Activated T-cell treated with anti-CD3 and anti-CD28 coated beads, Interleukin-2, amount 50 U/mL, for 4 hours (primary cell): ENCODE measurements around the gene SEPTIN8. TPM values are rescaled to one million over a fixed set of nuclear protein-coding genes. Genes with fewer than 3 reads are reported as not detected.

ENCODE experiments used
- ATAC-seq, 2 donors: fragments of 200-7000 bp; cut with Tn5 transposase; one replicate each; pipeline ENCODE4 v1.10.0; 2021
- DNase-seq: peaks from one replicate; pipeline ENCODE4 v3.0.0-alpha.2; 2020
- H3K27me3 Mint-ChIP-seq: one replicate; pipeline ENCODE4 v1.8.0; 2021; ENCODE audit warnings: low read depth, mixed read lengths
- H3K36me3 Mint-ChIP-seq: one replicate; pipeline ENCODE4 v1.8.0; 2022; ENCODE audit warnings: mixed read lengths; ENCODE audit not compliant: insufficient read depth
- H3K4me1 Mint-ChIP-seq: one replicate; pipeline ENCODE4 v1.8.0; 2021; ENCODE audit warnings: low read depth, mixed read lengths
- H3K4me3 Mint-ChIP-seq: one replicate; pipeline ENCODE4 v1.8.0; 2021; ENCODE audit warnings: mild to moderate bottlenecking, moderate library complexity, mixed read lengths
- H3K9me3 Mint-ChIP-seq: one replicate; pipeline ENCODE4 v1.8.0; 2021; ENCODE audit warnings: mixed read lengths
- total RNA-seq, 3 donors: library from RNA; stranded (reverse); gene quantifications; one replicate each; pipeline ENCODE4 v1.2.1, GENCODE V29; 2021

Gene SEPTIN8
- total RNA-seq, 3 donors from 2014 or later = 12.8 to 18.2 (median 13.7) TPM

DNA sequence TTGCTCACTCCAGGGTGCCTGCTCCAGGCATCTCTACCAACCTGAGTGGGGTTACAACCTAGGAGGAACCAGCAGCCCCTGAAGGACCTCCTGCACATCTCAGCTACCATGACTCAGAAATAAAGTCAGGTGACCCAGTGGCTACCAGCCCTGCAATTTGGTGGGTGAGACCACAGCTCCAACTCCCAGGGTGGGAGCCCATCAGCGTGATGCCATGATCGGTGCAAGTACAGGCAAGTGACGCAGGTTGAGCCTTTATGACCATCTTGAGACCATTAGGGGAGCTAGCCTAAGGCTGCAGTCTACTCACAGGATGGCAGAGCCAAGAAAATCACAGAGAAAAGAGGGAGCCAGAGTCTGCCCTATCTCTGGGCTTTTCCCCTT lies 8.6 kb downstream of the SEPTIN8 start:
- no peaks in the 10 kb centered on the region for H3K4me1 Mint-ChIP-seq
- DNase-seq (no peak), ATAC-seq (no peak)
- no peaks in the 10 kb centered on the region for H3K27me3 Mint-ChIP-seq
- no peaks in the 10 kb centered on the region for H3K9me3 Mint-ChIP-seq
- H3K36me3 Mint-ChIP-seq = no peaks in the 10 kb centered on the region
- H3K4me3 Mint-ChIP-seq = no peak overlapping the region

- H3K27me3 Mint-ChIP-seq = no peaks in the 10 kb centered on the region
- H3K4me3 Mint-ChIP-seq = no peak overlapping the region
- DNase-seq (no peak), ATAC-seq (no peak)
- no peaks in the 10 kb centered on the region for H3K9me3 Mint-ChIP-seq
- H3K36me3 Mint-ChIP-seq = no peaks in the 10 kb centered on the region
- H3K4me1 Mint-ChIP-seq = no peaks in the 10 kb centered on the region
These were observed 9.9 kb downstream of the SEPTIN8 start for GRCh38 chr5:132767150-132767549.

DNA sequence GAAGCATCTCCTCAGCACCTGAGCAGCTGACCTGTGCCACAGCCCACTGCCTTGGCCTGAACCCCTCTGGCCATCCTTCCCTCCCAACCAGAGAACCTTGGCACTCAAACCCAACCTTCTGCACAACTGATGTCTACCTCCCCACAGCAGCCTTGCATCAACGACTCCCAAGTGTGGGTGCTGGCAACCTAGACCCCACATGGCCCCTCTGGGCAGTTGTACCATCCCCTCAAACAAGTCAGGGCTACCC lies 10.3 kb downstream of the SEPTIN8 start:
- Mint-ChIP-seq H3K4me1 (no peaks in the 10 kb centered on the region), H3K9me3 (no peaks in the 10 kb centered on the region), H3K4me3 (no peak overlapping the region), H3K27me3 (no peaks in the 10 kb centered on the region), H3K36me3 (no peaks in the 10 kb centered on the region)
- ATAC-seq (no peak), DNase-seq (no peak)

DNA sequence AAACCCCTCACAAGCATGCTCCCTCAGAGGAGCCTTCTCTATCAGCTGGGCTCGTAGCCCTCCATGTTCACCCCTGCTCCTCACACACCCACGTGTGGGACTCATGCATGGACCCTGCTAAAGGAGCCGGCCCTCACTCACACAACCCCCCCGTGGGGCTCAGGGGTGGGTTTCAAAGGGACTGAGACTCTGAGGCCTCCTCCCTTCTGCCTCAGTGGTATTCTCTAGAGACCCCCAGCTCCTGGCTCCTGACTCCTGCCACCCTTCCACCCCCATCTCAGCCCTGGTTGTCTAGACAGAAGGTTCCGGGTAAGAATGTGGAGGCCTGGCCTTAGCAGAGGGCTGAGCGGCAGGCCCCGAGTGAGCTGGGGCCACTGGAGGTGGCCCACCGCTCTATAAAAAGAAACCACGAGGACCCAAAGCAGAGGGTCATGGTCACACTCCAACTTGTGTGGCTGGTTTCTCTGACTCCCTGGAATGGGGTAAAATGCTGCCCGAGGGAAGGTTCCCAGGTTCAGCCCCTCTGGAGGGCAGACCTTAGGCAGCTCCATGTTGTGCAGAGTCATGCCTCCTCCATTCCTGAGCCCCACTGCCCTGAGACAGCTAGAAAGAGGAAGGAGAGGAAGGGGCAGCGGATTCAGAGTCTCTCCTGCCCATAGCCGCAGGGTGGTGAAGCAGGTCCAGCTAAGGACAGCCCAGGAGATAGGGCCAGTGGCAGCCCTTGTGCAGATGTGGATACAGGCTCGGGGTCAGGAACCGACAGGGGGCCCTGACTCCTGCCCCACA lies 10.8 kb downstream of the SEPTIN8 start:
- no peaks in the 10 kb centered on the region for H3K27me3 Mint-ChIP-seq

DNA sequence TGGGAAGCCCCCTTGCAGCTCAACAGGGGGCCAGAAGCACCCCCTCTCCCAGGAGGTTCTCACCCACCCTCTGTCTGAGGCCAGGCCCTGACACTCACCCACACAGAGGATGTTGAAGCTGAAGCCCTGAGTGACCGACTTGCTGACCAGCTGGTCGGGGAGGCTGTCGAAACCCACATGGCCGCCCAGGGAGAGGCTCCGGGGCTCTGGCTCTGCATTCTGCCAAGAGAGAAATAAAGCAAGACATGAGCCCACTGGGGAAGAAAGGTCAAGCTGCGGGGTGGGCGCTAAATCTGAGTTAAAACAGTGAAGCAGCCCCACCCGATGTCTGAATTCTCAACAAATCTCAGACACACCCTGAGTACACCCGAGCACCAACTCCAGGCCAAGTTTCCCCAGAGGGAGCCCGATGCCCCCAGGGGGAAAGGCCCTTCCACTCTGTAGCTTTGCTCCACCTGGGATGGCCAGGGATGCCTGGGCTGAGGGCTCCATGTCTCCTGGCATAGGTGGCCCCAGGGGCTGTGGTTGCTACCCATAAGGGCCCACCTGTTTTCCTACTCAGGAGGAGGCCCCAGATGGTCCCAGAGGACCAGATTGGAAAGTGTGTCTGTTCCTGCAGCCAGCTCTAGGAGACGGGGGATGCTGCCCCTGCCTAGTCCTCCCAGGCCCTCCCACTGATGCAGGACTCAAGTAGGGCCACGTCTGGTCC lies 11.6 kb downstream of the SEPTIN8 start:
- no peak for DNase-seq
- H3K4me1 Mint-ChIP-seq = no peaks in the 10 kb centered on the region
- no peak overlapping the region for H3K4me3 Mint-ChIP-seq
- ATAC-seq = no peak
- H3K9me3 Mint-ChIP-seq = no peaks in the 10 kb centered on the region
- no peaks in the 10 kb centered on the region for H3K36me3 Mint-ChIP-seq
- no peaks in the 10 kb centered on the region for H3K27me3 Mint-ChIP-seq

More for the DNA sequence above, 10.8 kb downstream of the SEPTIN8 start:
- Mint-ChIP-seq H3K4me1 (no peaks in the 10 kb centered on the region), H3K9me3 (no peaks in the 10 kb centered on the region), H3K4me3 (no peak overlapping the region), H3K36me3 (no peaks in the 10 kb centered on the region)
- DNase-seq (no peak), ATAC-seq (no peak)

- no peaks in the 10 kb centered on the region for H3K27me3 Mint-ChIP-seq
- no peak overlapping the region for H3K4me3 Mint-ChIP-seq
- DNase-seq (no peak), ATAC-seq (no peak)
- H3K4me1 Mint-ChIP-seq = no peaks in the 10 kb centered on the region
- no peaks in the 10 kb centered on the region for H3K9me3 Mint-ChIP-seq
- no peaks in the 10 kb centered on the region for H3K36me3 Mint-ChIP-seq
These were observed 12.3 kb downstream of the SEPTIN8 start for GRCh38 chr5:132764671-132765238.

DNA sequence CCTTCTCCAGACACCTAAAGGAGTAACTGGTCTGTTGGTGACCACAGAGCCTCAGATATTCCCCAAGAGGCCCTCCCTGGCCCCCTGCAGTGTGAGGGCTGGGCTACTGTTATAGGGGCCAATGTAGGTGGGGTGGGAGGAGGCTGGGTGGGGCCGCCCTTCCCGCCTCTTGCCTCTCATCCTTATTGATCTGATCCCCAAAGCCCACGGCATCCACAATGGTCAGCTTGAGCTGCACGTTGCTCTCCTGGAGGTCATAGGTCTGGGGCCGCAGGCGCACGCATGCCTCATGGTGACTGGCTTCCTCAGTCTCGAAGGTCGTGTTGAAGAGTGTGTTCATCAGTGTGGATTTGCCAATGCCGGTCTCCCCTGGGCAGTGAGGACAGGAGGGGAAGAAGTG lies 13.0 kb downstream of the SEPTIN8 start:
- H3K36me3 Mint-ChIP-seq = no peaks in the 10 kb centered on the region
- no peak overlapping the region for H3K4me3 Mint-ChIP-seq
- DNase-seq (no peak), ATAC-seq (no peak)
- no peaks in the 10 kb centered on the region for H3K9me3 Mint-ChIP-seq
- H3K4me1 Mint-ChIP-seq = no peaks in the 10 kb centered on the region
- no peaks in the 10 kb centered on the region for H3K27me3 Mint-ChIP-seq

DNA sequence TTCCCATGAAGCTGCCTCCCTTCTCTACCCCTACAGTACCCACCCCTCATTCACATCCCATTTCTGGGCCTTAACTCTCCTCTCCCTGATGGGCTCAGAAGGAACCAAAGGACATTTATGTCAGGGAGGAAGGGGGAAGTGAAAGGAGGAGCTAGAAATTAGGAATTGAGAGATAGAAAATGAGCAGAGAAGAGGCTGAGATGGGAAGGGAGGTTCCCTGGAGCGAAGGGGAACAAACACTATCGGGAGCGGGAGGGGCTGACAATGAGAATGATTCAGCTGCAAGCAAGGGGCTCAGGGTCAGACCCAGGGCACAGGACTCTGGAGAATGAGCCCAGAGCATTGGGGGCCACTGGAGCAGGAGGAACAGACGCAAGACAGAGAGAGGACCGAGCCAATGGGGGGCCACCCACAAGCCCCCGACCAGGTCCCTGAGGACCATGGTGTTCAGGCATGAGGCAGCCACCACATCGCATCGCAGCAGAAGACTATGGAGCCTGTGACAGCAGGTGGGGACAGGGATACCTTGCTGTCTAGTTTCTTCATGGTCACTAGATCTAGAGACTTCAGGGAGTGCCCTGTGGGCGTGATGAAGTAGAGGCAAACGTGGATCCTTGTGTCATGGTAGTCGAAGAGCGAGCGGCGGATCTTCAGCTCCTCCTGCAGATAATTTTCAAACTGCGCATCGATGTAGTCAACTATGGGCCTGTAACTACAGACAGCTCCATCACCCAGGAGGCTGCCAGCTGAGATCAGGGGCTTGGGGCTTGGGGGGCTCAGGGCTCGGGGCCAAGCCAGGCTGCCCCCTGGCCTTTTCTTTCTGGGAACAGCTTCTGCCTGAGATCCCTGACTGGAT lies 13.6 kb downstream of the SEPTIN8 start:
- no peaks in the 10 kb centered on the region for H3K9me3 Mint-ChIP-seq
- ATAC-seq = no peak
- DNase-seq = no peak
- H3K4me3 Mint-ChIP-seq = no peak overlapping the region
- H3K4me1 Mint-ChIP-seq = no peaks in the 10 kb centered on the region
- H3K27me3 Mint-ChIP-seq = no peaks in the 10 kb centered on the region
- H3K36me3 Mint-ChIP-seq = no peaks in the 10 kb centered on the region

DNA sequence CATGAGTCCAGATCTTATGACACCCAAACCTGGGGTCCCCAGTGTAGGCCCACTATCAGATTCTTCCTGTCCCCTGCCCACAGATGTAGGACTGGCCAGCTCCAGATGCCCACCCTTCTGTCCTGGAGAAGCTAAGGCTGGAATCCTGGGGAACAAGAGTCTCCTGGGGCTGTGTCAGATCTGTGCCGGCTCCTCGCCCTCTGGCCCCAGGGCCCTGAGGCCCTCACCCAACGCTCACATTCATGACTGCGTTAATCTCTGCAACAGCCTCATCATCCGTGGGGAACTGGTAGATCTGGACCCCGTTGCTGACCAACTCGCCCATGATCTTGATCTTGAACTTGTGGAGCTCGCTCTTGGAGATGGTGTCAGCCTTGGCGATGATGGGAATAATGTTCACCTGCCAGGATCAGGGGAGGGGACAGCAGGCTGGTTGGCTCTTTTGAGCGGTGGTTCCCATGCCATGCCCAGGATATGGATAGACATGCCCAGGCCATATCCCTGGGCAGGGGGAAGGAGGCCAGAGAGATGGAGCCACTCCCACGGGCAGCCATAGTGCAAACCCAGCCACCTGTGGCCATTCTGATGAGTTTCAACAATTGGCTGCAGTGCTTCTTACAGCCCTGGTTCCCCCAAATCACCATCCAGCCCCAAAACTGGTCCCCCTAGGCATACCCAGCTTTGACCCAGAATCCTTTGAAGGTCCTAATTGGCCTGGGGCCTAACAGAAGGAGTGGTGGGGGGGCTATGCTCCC lies 14.6 kb downstream of the SEPTIN8 start:
- Mint-ChIP-seq H3K4me1 (no peaks in the 10 kb centered on the region), H3K4me3 (no peak overlapping the region), H3K36me3 (no peaks in the 10 kb centered on the region), H3K27me3 (no peaks in the 10 kb centered on the region), H3K9me3 (no peaks in the 10 kb centered on the region)
- no peak for DNase-seq
- no peak for ATAC-seq

GRCh38 chr5:132761321-132762240 lies 15.5 kb downstream of the SEPTIN8 start:
- Mint-ChIP-seq H3K9me3 (no peaks in the 10 kb centered on the region), H3K4me1 (no peaks in the 10 kb centered on the region), H3K36me3 (no peaks in the 10 kb centered on the region), H3K4me3 (no peak overlapping the region), H3K27me3 (no peaks in the 10 kb centered on the region)
- no peak for DNase-seq
- ATAC-seq = no peak

DNA sequence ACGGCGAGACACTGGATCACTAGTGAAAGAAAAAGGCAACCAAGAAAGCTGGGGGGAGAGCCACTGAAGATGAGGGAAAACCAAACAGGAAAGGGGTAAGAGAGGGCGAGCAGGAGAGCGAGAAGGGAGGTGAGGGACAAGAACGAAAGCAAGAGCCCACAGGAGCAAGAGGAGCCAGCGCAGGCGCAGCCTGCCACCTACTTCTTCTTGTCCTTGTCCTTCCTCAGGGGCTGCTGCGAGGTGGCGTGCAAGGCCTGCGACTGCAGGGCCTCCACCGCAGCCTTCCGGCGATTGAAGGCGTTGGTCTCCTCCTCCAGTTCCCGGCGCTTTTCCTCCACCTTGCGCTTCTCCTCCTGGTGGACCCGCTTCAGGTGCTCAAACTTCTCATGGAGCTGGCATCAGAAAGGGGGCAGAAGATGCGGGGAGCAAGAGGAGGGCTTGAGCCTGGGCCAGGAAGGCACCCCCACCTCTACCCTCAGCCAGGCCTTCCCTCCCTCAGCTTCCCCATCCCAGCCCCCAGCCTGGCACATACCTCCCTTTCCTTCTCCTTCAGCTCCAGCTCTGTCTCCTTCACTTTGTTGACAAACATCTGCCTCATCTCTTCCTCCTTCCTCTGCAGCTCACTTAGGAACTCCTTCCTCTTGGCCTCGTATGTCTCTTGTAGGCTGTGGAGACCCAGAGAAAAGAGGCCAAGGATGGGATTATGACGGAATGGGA lies 16.3 kb downstream of the SEPTIN8 start:
- no peak for DNase-seq
- no peaks in the 10 kb centered on the region for H3K4me1 Mint-ChIP-seq
- H3K36me3 Mint-ChIP-seq = no peaks in the 10 kb centered on the region
- H3K9me3 Mint-ChIP-seq = no peaks in the 10 kb centered on the region
- H3K27me3 Mint-ChIP-seq = no peaks in the 10 kb centered on the region
- no peak for ATAC-seq
- H3K4me3 Mint-ChIP-seq = no peak overlapping the region

DNA sequence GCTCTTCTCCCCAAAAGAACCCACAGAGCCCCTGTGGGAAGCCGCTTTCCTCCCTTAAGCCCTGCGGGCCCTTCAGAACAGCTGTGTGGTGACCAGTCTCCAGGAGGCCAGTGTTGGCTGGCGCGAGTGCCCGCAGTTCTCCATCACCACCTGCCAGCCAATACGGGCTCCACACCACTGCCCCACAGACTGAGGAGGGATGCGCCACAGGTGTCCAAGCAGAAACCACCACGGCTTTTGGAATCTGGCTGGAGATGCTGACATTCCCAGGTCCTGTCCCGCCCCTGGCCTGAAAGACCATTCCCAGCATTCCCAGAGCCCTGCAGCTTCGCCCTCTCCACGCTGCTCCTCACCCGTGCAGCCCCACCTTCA lies 17.0 kb downstream of the SEPTIN8 start:
- no peak for DNase-seq
- ATAC-seq = no peak
- peaks cover 2% of the 10 kb centered on the region for H3K36me3 Mint-ChIP-seq
- no peaks in the 10 kb centered on the region for H3K27me3 Mint-ChIP-seq
- no peaks in the 10 kb centered on the region for H3K9me3 Mint-ChIP-seq
- H3K4me3 Mint-ChIP-seq = no peak overlapping the region
- no peaks in the 10 kb centered on the region for H3K4me1 Mint-ChIP-seq
